GM18870 (cell line): ENCODE data around the gene PSD2.

Source experiments
- ATAC-seq: cut with Tn5 transposase; IDR thresholded peaks from one replicate; pipeline ENCODE4 v1.9.1; 2021; ENCODE audit warnings: moderate library complexity; ENCODE audit not compliant: unreplicated experiment

The PSD2 gene

GRCh38 chr5:139854029-139854605 is 58.5 kb downstream of the PSD2 start:
- ATAC-seq = no peak

DNA sequence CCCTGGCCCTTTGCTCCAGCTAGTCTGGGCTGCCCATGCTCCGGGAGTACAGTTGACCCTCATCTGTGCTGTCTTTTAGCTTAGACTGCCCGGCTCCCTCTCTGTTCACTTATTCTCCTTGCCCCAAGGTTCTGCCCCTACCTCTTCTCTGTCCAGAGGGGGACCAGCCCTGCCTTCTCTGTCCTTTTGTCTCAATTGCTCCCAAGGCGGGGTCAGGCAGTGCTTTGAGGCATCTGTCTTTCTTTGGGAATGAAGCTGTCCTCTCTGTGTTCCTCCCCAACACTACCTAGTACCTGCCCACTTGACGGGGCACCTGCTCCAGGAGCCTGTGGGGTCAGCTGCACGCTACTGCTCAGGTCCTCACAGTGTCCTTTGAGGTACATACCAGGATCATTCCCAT is 59.3 kb downstream of the PSD2 start:
- ATAC-seq = no peak

GRCh38 chr5:139855451-139855850 is 59.8 kb downstream of the PSD2 start:
- no peak for ATAC-seq

- ATAC-seq = no peak
These were observed 60.4 kb downstream of the PSD2 start for GRCh38 chr5:139855946-139856540.

- no peak for ATAC-seq
These were observed 61.1 kb downstream of the PSD2 start for GRCh38 chr5:139856714-139857113.

DNA sequence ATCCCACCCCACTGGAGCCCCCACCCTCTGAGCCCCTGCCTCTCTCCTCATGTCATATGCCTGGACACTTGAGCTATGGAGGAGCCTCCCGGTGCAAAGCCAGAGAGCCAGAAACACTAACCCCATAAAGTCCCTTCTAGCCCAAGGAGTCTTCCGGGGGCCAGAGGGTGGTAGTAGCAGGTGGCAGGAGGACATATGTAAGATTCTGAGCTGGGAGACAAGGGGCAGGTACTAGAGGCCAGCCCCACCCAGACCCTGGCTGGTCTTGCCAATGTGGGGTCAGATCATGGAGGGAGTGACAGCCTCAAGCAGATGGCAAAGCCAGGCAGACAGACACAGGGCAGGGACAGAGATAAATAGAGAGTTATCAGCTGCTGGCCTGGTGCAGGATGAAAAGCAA is 63.4 kb downstream of the PSD2 start:
- ATAC-seq = no peak

DNA sequence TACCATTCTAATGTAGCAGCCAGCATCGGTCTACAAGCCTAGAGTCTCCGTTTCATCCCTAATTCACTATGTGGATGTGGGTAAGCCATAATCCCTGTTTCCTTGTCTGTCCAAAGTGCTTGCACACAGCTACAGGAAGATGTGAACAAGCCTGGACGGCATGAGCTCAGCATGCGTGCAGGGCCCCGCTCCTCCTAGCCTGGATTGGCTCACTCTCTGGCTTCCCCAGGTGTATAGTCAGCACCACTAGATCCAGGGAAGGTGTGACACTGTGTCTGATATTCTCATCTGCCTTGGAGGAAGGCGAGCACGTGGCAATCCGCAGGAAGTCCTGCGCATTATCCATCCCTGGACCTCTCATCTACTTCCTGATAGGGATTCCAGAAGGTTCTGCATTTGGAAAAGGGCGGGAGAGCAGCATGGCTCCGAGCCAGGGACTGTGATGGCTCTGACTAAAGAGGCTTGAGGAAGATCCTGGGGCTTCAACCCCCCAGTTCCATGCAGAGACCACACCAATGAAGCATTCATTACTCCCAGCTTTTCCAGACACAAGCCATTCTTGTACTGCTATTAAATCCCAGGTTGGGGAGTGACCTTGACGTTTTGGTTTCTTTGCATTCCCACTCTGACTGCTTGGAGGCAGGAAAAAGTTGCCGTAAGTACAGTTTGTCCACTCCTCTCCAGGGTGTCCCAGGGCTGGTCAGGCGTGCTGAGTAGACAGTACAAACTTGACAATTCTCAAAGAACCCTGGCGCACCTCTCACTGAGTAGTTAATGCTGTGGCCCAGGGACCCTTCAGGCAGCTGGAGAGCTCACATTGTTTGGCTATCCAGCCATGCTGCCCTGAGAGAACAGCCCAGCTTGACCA is 65.6 kb downstream of the PSD2 start:
- ATAC-seq = no peak

DNA sequence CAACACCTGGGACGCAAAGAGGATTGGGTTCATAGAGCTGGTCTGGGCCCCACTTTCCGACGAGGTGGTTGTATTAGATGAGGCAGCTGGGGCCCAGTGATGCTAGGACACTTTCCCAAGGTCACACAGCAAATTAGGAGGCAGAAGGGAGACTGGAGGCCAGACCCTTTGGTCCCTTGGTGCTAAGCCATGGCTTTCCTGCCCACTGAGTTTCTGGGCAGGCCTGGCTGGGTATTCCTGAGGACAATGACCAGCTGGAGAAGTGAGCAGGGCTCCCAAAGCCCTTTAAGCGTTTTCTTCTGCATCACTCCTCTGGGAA is 66.2 kb downstream of the PSD2 start:
- no peak for ATAC-seq

DNA sequence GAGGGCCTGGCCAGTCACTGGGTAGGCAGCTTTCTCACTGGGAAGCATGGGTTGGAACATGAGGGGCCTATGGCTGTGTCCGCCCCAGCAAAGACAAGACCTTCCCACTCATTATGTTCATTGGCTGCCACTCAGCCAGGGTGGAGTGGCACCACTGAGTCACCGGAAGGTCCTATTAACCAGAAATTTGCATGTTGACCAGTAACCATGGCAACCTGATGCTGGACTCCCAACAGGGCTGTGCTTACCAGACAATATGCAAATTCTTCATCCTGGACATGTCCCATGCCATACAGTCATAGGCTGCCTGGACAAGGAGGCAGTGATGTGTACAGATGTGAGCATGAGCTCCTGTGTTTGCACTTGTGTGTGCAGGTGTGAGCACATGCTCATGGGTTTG is 66.7 kb downstream of the PSD2 start:
- ATAC-seq = no peak

DNA sequence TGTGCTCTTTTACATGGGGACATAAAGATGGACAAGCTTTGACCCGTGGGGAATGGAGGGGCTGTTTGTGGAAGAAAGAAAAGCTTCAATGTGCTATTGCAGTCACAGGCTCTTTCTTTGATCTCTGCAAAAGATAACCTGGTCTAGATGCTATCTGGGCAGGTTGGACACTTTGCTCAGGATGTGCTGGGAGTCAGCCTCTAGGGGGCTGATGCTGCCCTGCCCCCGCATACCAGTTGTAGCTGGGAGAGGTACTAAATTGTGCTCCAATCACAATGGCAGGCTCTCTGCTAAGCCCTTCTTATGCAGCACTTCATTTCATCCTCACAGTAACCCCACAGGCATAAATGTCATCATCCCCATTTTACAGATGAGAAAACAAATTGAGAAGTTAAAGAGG is 67.2 kb downstream of the PSD2 start:
- no peak for ATAC-seq

DNA sequence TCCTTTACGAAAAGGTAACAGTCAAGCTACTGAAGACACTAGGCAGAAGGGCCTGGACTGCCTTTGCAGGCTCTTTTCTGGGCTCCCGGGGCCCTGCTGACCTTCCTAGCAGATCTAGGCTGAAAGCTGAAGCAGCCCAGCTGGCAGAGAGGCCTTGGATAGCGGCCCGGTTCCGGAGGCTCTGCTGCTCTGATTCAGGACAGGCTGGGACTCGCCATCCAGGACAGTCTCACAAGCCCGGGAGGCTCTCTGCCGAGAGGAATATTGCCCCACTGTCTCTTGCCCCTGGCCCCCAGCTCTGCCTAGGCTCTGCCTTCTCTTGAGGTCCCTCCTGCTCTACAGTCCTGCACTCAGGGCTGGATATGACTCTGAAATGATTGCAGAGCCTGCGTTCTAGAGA is 67.8 kb downstream of the PSD2 start:
- no peak for ATAC-seq

DNA sequence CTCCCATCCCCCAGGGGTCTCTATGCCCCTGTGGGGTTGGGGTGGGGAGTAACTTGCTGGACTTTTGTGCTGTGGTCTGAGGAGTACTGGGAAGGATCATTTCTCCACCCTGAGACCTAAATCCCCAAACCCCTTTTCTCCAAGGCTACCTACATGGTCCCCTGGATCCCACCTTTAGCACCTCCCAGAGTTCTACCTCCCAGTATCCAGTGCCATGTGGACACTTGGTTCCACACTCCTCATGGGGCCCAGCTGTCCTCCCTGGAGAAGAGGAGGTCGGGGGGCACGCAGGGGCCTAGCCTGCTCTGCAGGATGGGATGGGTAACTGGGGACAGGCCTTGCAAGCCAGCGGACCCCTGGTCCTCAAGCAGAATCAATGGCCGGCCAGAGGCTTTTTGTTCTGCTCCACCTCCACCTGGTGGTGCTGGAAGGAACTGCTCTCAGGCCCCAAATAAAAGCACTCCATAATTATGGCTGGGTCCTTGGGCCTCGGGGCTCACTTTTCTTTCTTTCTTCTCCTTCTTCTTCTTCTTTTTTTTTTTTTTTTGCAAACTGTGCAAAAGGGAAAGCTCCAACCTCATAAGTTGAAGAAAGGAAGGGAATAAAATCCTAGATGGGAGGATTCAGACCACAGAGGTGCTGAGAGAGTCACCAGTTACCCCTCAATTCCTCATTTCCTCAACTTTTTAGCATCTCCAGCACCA is 68.4 kb downstream of the PSD2 start:
- ATAC-seq = no peak

- no peak for ATAC-seq
These were observed 69.3 kb downstream of the PSD2 start for GRCh38 chr5:139864716-139865483.

- no peak for ATAC-seq
These were observed 71.5 kb downstream of the PSD2 start for GRCh38 chr5:139867109-139867508.

- no peak for ATAC-seq
These were observed 72.0 kb downstream of the PSD2 start for GRCh38 chr5:139867581-139867980.

- ATAC-seq = no peak
These were observed 73.6 kb downstream of the PSD2 start for GRCh38 chr5:139869042-139869790.

DNA sequence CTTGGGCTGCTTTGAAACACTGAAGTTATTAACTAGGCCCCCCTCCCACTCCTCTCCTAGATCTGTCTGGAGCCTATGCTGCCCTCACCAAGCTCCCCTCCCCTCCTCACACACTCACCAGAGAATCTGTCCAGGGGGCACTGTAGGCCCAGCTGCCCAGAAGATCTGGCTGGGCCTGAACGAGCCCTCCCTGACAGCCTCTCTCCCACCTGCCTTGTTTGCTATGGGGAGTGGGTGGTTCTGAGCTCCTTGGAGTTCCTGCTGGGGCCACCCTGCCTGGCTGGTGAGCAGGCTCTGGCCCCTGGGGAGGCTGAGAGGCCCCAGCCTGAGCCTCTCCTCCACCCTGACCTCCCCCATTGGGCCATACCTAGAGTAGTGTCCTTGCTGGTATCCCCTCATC is 75.1 kb downstream of the PSD2 start:
- ATAC-seq = no peak

- ATAC-seq = no peak
These were observed 76.0 kb downstream of the PSD2 start for GRCh38 chr5:139871614-139872013.

DNA sequence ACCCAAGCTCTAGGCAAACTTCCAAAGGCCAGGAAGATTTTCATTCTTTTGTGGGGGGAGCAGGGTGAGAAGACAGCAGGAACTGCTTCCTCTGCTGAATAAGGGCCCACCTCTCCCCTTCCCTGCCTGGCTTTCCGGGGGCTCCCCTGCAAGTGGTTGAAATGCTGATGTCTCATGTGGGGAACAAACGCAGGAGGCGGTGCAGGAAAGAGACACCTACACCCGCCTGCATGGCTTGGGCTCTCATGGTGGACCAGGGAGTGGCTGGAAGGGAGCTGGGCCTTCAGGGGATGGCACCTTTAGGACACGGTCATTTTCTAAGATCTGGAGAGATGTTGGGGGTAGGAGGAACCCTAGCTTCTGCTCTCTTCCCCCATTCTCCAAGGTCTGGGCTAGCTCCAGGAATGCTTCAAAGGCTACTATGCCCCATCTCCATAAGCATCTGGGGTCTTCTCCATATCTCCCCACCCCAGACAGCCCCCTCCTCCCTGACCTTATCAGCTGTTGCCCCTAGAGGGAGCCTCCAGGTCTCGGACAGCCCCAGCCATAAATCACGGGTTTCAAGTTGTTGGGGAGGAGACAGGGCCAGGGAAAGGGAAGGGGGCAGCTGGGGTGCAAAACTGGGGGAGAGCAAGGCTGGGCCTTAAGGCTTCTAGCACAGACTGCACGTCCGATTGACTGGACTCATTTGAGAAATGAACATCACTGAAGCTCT is 76.6 kb downstream of the PSD2 start:
- ATAC-seq = no peak
